COLO829 (cell line): ENCODE measurements around the gene DUSP8.
"Not testable (repeated sequence)": the region's sequence is repeated elsewhere in the genome, so short reads cannot be mapped to it uniquely, and the experiment has no call there.

ENCODE experiments used
- DNase-seq: peaks from one replicate; pipeline ENCODE4 v3.0.0; 2012; ENCODE audit warnings: low spot score

The DUSP8 gene

GRCh38 chr11:1514336-1515061, 57.6 kb downstream of the DUSP8 start:
- no peak for DNase-seq

- DNase-seq, result no peak
Observed at GRCh38 chr11:1513326-1514296, 58.5 kb downstream of the DUSP8 start.

- peak; percentile 14 for DNase-seq
Observed at GRCh38 chr11:1512531-1513258, 59.4 kb downstream of the DUSP8 start.

GRCh38 chr11:1511937-1512496, 60.1 kb downstream of the DUSP8 start:
- DNase-seq, result no peak

- DNase-seq, result no peak
Observed at GRCh38 chr11:1510928-1511327, 61.1 kb downstream of the DUSP8 start.

- not testable (repeated sequence) for DNase-seq
Observed at GRCh38 chr11:1510351-1510750, 61.7 kb downstream of the DUSP8 start.

GRCh38 chr11:1509626-1510255, 62.3 kb downstream of the DUSP8 start:
- no peak for DNase-seq

GRCh38 chr11:1508986-1509385, 63.1 kb downstream of the DUSP8 start:
- DNase-seq, result no peak

GRCh38 chr11:1508491-1508891, 63.6 kb downstream of the DUSP8 start:
- DNase-seq, result no peak

- DNase-seq, result no peak
Observed at GRCh38 chr11:1507381-1508140, 64.5 kb downstream of the DUSP8 start.

GRCh38 chr11:1506981-1507380, 65.1 kb downstream of the DUSP8 start:
- no peak for DNase-seq

- DNase-seq, result no peak
Observed at GRCh38 chr11:1505480-1505879, 66.6 kb downstream of the DUSP8 start.

GRCh38 chr11:1504581-1505290, 67.3 kb downstream of the DUSP8 start:
- DNase-seq, result no peak

- no peak for DNase-seq
Observed at GRCh38 chr11:1504138-1504537, 67.9 kb downstream of the DUSP8 start.
